Measurements from ENCODE around the gene NOC2L. TPM values are rescaled to one million over a fixed set of nuclear protein-coding genes. Genes with fewer than 3 reads are reported as not detected.

Gene NOC2L
- total RNA-seq, 1 donor from 2014 or later: 54.1 TPM

GRCh38 chr1:974687-975328, 15.8 kb upstream of the NOC2L start:
- no peak for DNase-seq (ENCODE audit: low spot score)

- DNase-seq (ENCODE audit: low spot score): no peak
Measured at GRCh38 chr1:974293-974640, 15.2 kb upstream of the NOC2L start.

- DNase-seq (ENCODE audit: low spot score): no peak
Measured at GRCh38 chr1:973459-974292, 14.6 kb upstream of the NOC2L start.

- DNase-seq (ENCODE audit: low spot score): no peak
Measured at GRCh38 chr1:972726-973458, 13.8 kb upstream of the NOC2L start.

GRCh38 chr1:971751-972506, 12.9 kb upstream of the NOC2L start:
- DNase-seq (ENCODE audit: low spot score): no peak

GRCh38 chr1:970973-971730, 12.1 kb upstream of the NOC2L start:
- no peak for DNase-seq (ENCODE audit: low spot score)

GRCh38 chr1:970242-970972, 11.4 kb upstream of the NOC2L start:
- DNase-seq (ENCODE audit: low spot score): no peak

GRCh38 chr1:969260-969855, 10.3 kb upstream of the NOC2L start:
- DNase-seq (ENCODE audit: low spot score): no peak

- DNase-seq (ENCODE audit: low spot score): no peak
Measured at GRCh38 chr1:967466-968343, 8.6 kb upstream of the NOC2L start.

- peak; percentile 53 for DNase-seq (ENCODE audit: low spot score)
Measured at GRCh38 chr1:966704-967300, 7.7 kb upstream of the NOC2L start.

- no peak for DNase-seq (ENCODE audit: low spot score)
Measured at GRCh38 chr1:966135-966703, 7.2 kb upstream of the NOC2L start, which contains the start of gene PLEKHN1. Gene PLEKHN1 (plus strand): TSS chr1:966482. CDS start chr1:966532, 50 bp downstream.

- DNase-seq (ENCODE audit: low spot score): no peak
Measured at GRCh38 chr1:965526-966134, 6.6 kb upstream of the NOC2L start.

- no peak for DNase-seq (ENCODE audit: low spot score)
Measured at GRCh38 chr1:964691-965525, 5.9 kb upstream of the NOC2L start.

GRCh38 chr1:963746-964525, 4.9 kb upstream of the NOC2L start:
- DNase-seq (ENCODE audit: low spot score): no peak

GRCh38 chr1:963301-963651, 4.2 kb upstream of the NOC2L start:
- DNase-seq (ENCODE audit: low spot score): no peak

Data from mucosa of gallbladder (tissue), 1 donor.